GM13976 (cell line): Measurements from ENCODE around the gene DUSP3.

ENCODE experiments used
- DNase-seq: peaks from one replicate; pipeline ENCODE4 v3.0.0; 2012; ENCODE audit warnings: low spot score
- in situ Hi-C: fragments of 300-500 bp; cut with MboI; formaldehyde crosslinking; loops from one replicate; pipeline ENCODE4 v1.12.0; 2022; ENCODE audit warnings: low sequenced_read_pairs, mixed read lengths, inconsistent platforms; ENCODE audit not compliant: unreplicated experiment
- TF ChIP-seq, protein P1 (sequence below): IDR thresholded peaks from 2 replicates; pipeline ENCODE4 v1.5.1; 2012; ENCODE audit warnings: borderline replicate concordance, mild to moderate bottlenecking; ENCODE audit not compliant: insufficient read depth; ENCODE audit errors: extremely low read depth, missing control alignments, control extremely low read depth

The DUSP3 gene

DNA sequence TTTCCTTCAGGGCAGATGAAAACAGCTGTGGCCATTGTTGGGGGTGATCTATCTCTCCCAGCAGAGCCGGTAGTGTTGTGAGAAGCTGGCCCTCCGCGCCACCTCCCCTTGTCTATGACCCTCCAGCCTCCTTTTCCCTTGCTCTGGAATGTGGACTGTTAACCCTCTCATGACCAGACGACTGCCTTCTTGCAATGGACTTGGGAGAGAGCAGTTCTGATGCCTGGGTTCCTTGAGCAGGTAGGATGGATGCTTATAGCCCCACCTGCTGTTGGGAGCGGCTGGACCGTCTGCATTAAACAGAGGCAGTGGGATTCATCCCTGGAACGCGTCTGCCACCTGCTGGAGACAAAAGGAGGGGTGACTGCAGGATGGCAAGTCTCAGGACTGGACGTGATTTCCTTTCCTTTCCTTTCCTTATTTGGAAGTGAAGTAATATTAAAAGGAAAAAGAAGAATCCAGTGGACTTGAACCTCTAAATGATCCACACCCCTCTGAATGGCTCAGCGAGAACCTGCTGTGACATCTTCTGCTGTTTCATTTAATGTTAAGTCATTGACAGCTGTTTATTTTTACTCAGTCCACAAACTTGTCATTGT is 18.4 kb downstream of the DUSP3 start:
- peak; percentile 90 for DNase-seq
- TF ChIP-seq, protein P1, sequence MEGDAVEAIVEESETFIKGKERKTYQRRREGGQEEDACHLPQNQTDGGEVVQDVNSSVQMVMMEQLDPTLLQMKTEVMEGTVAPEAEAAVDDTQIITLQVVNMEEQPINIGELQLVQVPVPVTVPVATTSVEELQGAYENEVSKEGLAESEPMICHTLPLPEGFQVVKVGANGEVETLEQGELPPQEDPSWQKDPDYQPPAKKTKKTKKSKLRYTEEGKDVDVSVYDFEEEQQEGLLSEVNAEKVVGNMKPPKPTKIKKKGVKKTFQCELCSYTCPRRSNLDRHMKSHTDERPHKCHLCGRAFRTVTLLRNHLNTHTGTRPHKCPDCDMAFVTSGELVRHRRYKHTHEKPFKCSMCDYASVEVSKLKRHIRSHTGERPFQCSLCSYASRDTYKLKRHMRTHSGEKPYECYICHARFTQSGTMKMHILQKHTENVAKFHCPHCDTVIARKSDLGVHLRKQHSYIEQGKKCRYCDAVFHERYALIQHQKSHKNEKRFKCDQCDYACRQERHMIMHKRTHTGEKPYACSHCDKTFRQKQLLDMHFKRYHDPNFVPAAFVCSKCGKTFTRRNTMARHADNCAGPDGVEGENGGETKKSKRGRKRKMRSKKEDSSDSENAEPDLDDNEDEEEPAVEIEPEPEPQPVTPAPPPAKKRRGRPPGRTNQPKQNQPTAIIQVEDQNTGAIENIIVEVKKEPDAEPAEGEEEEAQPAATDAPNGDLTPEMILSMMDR = peak; percentile 99
- in situ Hi-C loops = no loop called here

DNA sequence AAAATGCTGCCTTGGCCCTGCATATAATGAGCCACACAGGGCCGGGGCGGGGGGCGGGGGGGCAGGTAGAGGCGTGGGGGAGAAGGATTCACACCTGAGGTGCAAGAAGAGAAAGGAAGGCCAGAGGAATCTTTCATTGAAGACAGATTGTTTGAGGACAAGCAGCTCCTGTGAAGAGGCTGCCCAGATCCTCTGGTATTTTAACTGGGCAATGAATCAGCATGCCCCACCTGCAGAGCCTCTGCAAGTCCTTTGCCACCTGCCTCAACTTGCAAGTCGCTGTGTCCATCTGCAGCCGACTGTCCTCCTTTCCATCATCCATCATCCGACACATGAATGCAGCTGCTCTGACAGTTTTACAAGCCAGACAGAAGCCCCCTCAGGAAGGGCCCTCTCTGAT is 18.9 kb downstream of the DUSP3 start:
- no peak for DNase-seq
- in situ Hi-C loops = no loop called here
- TF ChIP-seq, protein P1 = no peak

DNA sequence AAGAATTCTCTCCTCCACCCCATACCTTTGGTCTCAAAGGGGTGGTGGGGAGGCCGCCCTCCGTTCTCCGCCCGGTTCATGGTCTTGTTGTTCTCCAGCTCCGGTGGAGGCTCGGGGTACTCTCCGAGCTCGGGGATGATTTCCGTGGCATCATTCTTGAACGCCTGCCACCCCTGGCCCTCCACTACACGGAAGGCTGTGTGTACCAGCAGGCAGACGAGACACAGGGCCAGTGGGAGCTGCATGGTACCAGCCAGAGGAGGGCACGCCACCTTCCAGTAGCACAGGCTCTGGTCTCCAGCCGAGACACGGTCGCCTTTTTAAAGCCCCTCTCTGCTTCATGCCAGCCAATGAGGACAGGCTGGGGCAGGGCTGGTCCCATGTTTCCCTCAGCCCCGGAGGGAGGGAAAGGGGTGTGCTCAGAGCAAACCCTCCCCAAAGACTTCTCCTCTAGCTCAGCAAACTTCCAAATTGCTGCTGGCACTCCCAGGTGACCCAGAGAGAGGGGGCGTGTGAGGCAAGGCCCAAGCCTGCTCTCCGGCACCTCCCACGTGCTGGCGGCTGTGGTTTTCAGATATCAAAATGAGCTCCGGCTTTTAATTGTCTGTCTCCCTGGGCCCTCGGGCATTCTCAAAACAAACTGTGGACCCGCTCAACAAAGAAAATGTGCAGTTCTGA is 20.1 kb downstream of the DUSP3 start, which contains the start of gene SOST:
TSS of gene SOST (minus strand) at position 295 of the 678 bp plus-strand sequence. CDS start at position 245, 50 bp downstream.
- DNase-seq = no peak
- in situ Hi-C loops = no loop called here
- TF ChIP-seq, protein P1 = no peak

DNA sequence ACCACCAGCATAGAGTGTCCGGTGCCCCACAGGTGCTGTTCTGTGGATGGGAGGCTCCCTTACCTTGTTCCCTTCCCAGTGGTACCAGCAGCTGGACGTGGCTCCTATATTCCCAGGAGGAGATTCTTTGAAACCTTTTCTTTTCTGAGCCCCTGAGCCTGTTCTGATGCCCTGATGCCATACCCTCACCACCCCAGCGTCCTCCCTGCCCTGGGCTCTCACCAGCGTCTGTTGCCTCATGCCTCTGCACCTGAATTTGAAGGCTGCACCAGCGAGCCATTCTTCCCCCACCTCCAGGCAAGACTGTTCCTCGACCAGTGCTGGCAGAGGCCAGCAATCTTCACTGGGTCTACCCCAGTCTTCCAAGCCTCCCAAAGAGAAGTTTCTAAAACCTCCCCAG is 20.7 kb downstream of the DUSP3 start:
- TF ChIP-seq, protein P1 = no peak
- in situ Hi-C loops = no loop called here
- DNase-seq = no peak

DNA sequence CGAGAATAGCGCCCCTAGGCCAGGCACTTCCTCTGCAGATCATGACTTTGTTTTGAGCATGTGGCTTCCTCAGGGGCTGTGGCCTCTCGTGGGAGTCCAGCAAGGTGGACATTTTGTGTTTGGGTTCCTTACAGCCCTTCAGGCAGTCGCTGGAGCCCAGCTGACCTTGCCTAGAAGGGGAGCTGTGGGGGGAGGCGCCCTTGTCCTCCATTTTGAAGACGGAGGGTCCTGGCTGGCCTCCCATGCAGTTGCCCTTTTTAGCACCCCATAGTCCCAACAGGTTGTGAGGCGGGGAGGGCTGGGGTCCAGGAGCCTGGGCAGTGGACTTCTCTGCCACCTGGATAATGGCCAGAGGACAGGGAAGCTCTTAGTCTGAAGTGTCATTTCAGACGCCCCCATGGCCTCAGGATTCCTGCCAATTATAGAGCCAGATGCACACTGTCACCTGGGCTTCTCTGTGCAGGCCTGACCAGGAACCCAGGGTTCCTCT is 21.6 kb downstream of the DUSP3 start:
- no peak for DNase-seq
- in situ Hi-C loops = no loop called here
- TF ChIP-seq, protein P1 = no peak

DNA sequence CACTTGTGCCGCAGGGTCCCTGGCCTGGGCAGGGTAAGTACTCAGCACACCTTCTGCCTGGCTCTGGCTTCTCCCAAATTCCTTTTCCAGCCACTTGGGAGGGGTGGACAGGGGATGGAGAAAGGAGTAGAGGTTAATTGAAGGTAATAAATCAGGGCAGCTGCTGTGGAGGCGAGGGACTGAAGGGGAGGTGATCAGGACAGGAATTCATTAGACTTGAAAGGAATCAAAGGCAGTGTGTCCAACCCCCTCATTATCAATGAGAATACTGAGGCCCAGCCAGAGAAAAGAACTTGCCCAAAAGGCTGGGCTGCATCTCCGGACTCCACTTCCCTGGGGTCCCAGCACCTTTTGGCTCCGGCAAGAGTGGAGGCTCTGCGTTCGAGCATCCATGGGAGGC is 22.6 kb downstream of the DUSP3 start:
- peak; percentile 4 for DNase-seq
- in situ Hi-C loops = no loop called here
- TF ChIP-seq, protein P1 = no peak
